BJ (cell line): ENCODE results near the gene HAUS6. TPM values are rescaled to one million over a fixed set of nuclear protein-coding genes. Genes with fewer than 3 reads are reported as not detected.

Experiments used
- CTCF ChIA-PET: fragments of 350-600 bp; formaldehyde crosslinking; extraction: SDS; loops from one replicate; lab custom pipeline; 2021; ENCODE audit warnings: antibody characterized with exemption, inconsistent platforms; lab: Yijun Ruan, JAX
- POLR2A ChIA-PET: fragments of 300-600 bp; sonication (Branson Sonifier 250); formaldehyde crosslinking; extraction: SDS; loops from one replicate; lab custom pipeline; 2021; ENCODE audit warnings: antibody characterized with exemption; lab: Charles Lee
- DNase-seq: peaks from one replicate; pipeline ENCODE4 v3.0.0-alpha.2; 2011; ENCODE audit warnings: low read depth
- H3K27me3 ChIP-seq: 2 replicates; pipeline ENCODE4 v1.6.0; 2011; ENCODE audit warnings: low read length; ENCODE audit not compliant: control insufficient read depth, insufficient read depth
- H3K36me3 ChIP-seq: 2 replicates; pipeline ENCODE4 v1.5.1; 2011; ENCODE audit warnings: low read length; ENCODE audit not compliant: control insufficient read depth, insufficient read depth
- H3K4me3 ChIP-seq: 2 replicates; pipeline ENCODE4 v1.5.1; 2011; ENCODE audit warnings: low read depth, mild to moderate bottlenecking, control low read depth, low read length
- CTCF ChIP-seq: IDR thresholded peaks from 2 replicates; pipeline ENCODE4 v1.5.1; 2011; ENCODE audit warnings: low read depth, mild to moderate bottlenecking, control low read depth, inconsistent platforms, low read length, moderate library complexity; ENCODE audit not compliant: insufficient read depth
- polyA plus RNA-seq: library from polyadenylated mRNA; depleted of rRNA; stranded (reverse); fragments of >200 nt; gene quantifications from 2 replicates; pipeline ENCODE4 v1.2.3, GENCODE V29; 2011

HAUS6 gene
- polyA plus RNA-seq, 1 experiment: 4.4 TPM

GRCh38 chr9:19085295-19085694, 17.4 kb downstream of the HAUS6 start:
- peak; percentile 30 for TF ChIP-seq CTCF
- no peak overlapping the region for H3K4me3 ChIP-seq
- ChIA-PET POLR2A (no interaction called here), CTCF (interaction anchor here (0.9 to 3.3 kb wide), 4 partner anchors 10 to 372 kb away, joined by 3 to 18 read pairs (median 4); no protein-coding TSS in a partner anchor)
- H3K27me3 ChIP-seq: no peaks in the 10 kb centered on the region
- peaks cover 2% of the 10 kb centered on the region; the same call in 1 of the 2 replicates for H3K36me3 ChIP-seq
- no peak for DNase-seq

GRCh38 chr9:19074836-19075235, 27.9 kb downstream of the HAUS6 start:
- ChIA-PET POLR2A (no interaction called here), CTCF (no interaction called here)
- H3K36me3 ChIP-seq: peaks cover 7% of the 10 kb centered on the region; the same call in 1 of the 2 replicates
- H3K27me3 ChIP-seq: no peaks in the 10 kb centered on the region
- no peak for TF ChIP-seq CTCF
- DNase-seq: no peak
- no peak overlapping the region for H3K4me3 ChIP-seq

- DNase-seq: no peak
- H3K4me3 ChIP-seq: no peak overlapping the region
- ChIA-PET POLR2A (no interaction called here), CTCF (interaction anchor here (1.3 kb wide), 1 partner anchor 12 kb away, joined by 4 read pairs; no protein-coding TSS in a partner anchor)
- no peaks in the 10 kb centered on the region for H3K27me3 ChIP-seq
- peaks cover 8% of the 10 kb centered on the region; the same call in 1 of the 2 replicates for H3K36me3 ChIP-seq
- no peak for TF ChIP-seq CTCF
These were observed 28.5 kb downstream of the HAUS6 start for GRCh38 chr9:19074229-19074628.

GRCh38 chr9:19057033-19057432, 45.7 kb downstream of the HAUS6 start:
- no peak for TF ChIP-seq CTCF
- POLR2A ChIA-PET: no interaction called here
- peaks cover 1% of the 10 kb centered on the region; the same call in 1 of the 2 replicates for H3K36me3 ChIP-seq
- DNase-seq: no peak
- no peaks in the 10 kb centered on the region for H3K27me3 ChIP-seq
- CTCF ChIA-PET: interaction anchor here (1.1 kb wide), 1 partner anchor 400 kb away, joined by 4 read pairs; no protein-coding TSS in a partner anchor
- H3K4me3 ChIP-seq: no peak overlapping the region

- CTCF ChIA-PET: interaction anchor here (0.5 to 1.9 kb wide), 7 partner anchors 8 to 796 kb away, joined by 3 to 5 read pairs (median 3); no protein-coding TSS in a partner anchor
- Histone ChIP-seq H3K27me3 (no peaks in the 10 kb centered on the region), H3K36me3 (no peaks in the 10 kb centered on the region), H3K4me3 (peak overlapping the region; percentile 53)
- TF ChIP-seq CTCF: no peak
- no peak for DNase-seq
- POLR2A ChIA-PET: no interaction called here
These were observed 51.8 kb downstream of the HAUS6 start for GRCh38 chr9:19050637-19051591.
